ENCODE measurements around the gene EVC2.

DNA sequence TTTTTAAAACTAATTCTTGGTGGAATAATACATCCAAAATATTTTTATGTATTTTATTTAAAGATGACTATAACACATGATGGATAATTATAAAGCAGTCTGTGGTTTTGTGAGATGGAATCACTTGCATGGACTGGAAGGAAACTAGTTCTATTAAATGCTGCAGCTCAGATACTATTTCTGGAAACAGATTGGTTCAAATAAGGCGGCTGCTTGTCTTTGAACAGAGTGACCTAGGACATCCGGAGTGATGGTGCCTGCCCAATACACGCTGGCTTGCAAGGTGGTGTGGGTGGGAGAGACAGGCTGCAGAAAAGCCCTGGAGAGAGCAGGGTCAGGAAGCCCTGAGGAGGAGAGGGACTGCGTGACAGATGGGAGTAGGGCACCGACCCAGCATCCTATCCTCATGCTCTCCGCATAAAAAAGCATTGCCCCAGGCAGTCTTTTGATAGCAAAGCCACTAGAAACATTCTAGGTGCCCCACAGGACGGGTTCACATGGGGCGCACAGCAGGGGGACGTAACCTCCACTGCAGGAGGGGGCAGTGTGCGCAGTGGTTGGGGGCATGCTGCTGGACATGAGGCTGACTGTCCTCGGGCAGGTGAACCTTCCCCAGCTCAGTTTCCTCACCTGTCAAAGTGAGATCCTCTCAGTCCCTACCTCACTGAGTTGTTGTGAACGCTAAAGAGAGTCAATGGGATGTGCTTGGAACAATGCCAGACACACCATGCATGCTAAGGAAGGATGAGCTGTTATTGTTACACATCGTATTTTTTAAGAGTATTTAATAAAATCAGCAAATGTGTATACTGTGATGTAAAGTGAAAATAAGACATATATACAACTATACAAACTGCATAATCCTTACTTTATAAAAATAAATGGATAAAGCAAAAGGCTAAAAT, 71.3 kb downstream of the EVC2 start:
- no peak for TF ChIP-seq EZH2 (IDR thresholded peaks at IDR 0.05; ENCODE audit: insufficient read depth, poor library complexity, severe bottlenecking)
- no peak for TF ChIP-seq EZH2phosphoT487 (IDR thresholded peaks at IDR 0.05; ENCODE audit: insufficient read depth, low read depth)

Data from GM23248 (cell line).